Activated CD4-positive, alpha-beta T cell treated with anti-CD3 and anti-CD28 coated beads for 48 hours (primary cell): ENCODE measurements around the gene DDX52.
"Not testable (repeated sequence)": the region's sequence is repeated elsewhere in the genome, so short reads cannot be mapped to it uniquely, and the experiment has no call there.

Experiments
- DNase-seq: peaks from one replicate; pipeline ENCODE4 v3.0.0-alpha.2; 2020

The DDX52 gene, protein sequence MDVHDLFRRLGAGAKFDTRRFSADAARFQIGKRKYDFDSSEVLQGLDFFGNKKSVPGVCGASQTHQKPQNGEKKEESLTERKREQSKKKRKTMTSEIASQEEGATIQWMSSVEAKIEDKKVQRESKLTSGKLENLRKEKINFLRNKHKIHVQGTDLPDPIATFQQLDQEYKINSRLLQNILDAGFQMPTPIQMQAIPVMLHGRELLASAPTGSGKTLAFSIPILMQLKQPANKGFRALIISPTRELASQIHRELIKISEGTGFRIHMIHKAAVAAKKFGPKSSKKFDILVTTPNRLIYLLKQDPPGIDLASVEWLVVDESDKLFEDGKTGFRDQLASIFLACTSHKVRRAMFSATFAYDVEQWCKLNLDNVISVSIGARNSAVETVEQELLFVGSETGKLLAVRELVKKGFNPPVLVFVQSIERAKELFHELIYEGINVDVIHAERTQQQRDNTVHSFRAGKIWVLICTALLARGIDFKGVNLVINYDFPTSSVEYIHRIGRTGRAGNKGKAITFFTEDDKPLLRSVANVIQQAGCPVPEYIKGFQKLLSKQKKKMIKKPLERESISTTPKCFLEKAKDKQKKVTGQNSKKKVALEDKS

DNA sequence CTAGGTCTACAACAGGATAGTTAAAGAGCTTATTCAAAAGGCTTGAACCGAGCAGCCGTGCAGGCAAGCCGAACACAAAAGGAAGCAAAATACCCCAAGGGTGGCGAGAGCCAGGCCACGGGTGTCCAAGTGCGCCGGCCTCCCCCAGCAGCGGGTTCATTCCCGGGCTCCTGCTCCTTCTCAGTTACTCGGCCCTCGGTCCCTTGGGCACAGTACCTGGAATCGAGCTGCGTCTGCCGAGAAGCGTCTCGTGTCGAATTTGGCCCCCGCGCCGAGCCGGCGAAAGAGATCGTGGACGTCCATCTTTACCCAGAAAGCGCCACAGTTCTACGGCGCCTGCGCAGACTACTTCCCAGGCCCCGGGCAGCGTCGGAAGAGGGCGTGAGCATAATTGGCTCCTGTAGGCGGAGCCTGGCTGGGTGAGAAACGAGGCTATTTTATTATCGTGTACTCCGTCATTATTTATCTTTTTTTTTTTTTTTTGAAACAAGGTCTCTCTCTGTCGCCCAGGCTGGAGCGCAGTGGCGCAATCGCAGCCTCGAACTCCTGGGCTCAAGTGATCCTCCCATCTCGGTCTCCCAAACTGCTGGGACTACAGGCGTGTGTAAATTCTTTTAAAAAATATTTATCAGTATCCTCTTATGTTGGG is at the start of gene DDX52:
Gene DDX52, minus strand, starts transcription at position 329 of the 649 bp plus-strand sequence. Its CDS starts 26 bp downstream, at position 303.
- peak; percentile 91 for DNase-seq

DNA sequence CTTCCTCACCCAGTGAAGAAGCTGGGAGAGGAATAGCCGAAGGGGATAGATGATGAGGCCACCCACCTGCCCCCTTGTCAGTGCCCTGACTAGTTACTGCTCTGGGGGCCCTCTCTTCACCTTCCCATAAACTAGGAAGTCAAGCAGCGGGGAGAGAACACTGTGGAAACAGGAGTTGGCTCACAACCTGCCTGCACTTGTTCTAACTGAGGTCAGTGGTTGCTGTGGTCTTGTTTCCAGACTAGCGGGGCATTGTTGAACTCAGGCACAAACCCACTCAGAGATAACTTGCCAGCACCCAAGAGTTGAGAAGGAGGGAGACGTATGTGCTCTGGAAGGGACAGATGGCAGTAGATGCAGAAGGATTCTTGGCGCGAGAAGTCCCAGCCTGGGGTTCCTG is 48.6 kb upstream of the DDX52 start:
- DNase-seq = no peak

DNA sequence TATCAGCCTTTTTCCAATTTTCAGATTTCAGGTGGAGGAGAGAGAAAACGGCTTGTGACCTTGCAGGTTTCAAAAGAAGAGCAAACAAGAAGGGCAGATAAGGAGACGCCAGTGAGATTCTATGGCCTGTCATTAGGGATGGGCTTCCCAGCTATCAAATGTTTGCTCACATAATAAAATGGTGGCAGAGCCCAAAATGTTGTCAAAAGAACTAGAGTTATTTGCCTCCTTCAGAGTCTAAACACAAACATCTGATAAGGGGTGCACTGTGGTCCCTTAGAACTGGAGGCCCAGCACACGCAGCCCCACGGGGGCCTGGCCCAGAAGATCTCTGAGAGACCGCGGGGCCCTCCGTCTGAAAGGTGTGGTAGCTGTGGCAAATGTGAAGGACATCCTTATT is 46.1 kb upstream of the DDX52 start:
- no peak for DNase-seq

DNA sequence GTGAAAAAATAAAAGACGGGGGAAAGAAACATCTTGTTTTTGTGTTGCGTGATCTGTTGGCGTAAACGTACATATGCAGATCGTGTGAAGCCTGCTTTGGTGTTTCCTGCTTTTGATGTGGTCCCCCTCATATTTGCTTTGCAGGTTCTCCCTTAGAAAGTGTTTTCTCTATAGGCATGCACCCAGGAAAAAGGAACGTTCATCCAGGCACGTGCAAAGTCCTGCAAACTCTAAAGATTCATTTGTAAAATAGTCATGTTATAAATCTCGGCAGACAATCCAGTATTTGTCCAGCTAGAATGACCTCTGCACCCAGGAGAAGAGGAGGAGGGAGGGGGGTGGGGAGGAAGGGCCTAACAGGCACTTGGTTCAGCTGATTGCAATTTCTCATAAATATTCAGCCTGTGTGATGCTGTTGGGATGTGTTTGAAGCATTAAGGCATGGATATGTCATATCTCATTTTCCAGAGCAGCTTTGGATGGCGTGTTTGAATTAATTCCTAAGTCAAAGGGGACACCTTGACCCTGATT is 40.3 kb upstream of the DDX52 start:
- DNase-seq = no peak

DNA sequence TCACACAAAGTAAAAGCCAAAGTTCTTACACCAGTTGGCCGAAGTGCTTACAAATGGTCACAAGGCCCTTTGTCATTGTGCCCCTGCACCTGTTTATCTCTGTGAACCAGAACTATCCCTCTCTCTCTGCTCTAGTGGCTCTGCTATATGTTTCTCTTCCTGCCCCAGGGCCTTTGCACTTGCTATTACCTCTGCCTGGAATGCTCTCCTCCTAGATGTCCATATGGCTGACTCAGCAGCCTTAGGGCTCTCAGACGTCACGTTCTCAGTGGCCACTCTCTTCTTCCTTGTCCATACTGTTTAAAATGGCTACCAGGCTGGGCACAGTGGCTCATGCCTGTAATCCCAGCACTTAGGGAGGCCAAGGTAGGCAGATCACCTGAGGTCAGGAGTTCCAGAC is 38.8 kb upstream of the DDX52 start:
- DNase-seq = no peak

DNA sequence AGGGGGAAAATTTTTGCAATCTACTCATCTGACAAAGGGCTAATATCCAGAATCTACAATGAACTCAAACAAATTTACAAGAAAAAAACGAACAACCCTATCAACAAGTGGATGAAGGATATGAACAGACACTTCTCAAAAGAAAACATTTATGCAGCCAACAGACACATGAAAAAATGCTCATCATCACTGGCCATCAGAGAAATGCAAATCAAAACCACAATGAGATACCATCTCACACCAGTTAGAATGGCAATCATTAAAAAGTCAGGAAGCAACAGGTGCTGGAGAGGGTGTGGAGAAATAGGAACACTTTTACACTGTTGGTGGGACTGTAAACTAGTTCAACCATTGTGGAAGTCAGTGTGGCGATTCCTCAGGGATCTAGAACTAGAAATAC is 36.7 kb upstream of the DDX52 start:
- DNase-seq = not testable (repeated sequence)

DNA sequence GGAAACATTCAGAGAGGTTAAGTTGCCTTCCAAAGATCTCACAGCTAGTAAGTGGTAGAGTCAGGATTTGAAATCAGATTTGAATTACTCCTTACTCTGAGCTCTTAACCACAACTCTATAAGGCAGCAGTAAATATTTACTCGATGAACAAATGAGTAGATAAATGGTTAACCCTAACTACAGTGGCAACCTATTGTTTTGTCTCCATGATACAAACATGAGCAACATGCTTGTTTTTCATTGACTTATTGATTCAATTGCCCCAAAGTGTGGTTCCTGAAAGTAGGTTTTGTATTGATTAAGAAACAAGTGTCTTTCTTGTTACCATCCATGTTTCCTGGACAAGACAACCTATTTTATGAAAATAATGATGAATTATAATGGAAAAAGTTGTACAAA is 34.8 kb upstream of the DDX52 start:
- DNase-seq = no peak

DNA sequence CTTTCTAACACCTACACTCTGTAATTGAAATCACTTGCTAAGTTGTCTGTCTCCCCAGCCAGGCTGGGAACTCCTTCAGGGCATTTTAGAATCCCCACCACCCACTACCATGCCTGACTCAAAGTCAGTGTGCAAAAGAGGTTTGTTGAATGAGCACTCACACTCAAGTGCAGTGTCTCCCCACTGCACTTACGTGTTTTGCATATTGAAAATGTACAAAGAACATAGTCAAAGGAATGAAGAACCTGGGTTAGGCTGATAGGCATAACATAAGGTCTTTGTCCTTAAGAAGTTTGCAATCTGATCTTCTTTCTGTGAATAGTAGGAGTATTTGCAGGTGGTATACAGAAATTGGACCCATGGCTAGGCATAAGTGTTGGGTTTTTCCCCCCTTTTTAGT is 33.8 kb upstream of the DDX52 start:
- no peak for DNase-seq

DNA sequence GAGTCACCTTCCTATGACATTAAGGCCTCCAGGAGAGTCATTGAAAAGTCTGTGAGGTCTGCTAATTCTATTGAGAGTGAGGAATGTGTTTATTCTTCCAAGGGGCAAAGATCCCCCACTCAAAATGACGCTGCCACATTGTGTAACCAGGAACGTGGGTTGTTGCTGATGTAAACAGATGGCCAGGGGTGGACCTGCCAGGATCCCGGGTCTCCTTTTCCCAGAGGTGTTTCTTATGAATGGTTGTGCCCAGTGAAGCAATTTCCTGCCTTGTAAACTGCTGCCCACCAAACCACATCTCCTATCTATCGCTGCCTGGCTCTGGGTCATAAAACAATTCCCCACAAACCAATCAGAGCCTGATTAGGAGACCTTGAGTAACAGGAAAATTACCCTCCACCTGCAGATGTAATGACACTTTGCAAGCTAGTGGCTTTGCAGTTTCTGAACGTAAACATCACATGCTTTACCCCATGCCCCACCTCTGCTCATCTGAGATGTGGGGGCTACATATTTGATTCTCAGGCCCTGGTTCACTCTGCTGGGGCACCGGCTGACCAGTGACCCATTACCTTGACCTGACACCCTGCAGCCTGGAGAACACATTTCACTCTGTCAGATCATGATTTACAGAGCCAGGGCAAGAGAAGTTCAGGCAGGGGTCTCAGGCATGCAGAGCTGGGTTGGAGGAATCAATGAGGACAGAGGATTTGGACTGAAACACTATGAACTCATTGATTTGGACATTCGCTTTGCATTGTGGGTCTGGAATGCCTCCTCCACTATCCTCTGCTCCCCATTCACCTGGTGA is 33.1 kb upstream of the DDX52 start:
- DNase-seq = no peak

DNA sequence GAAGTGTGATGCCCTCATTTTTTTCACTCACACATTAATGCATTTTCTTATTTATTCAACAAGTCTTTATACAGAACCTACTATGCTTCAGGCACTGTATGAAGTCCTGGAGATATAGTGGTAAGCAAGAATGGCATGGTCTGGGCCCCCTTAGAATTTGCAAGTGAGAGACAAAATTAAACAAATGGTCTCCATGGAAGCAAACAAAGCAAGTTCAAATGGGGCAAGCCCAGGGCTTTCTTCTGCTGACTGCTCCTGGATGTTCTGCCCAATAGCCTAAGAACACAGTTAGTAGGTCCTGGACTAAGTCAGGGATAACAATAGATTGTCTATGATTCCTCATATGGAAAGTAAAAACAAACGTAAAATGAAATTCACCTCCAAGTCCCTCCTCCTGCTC is 31.3 kb upstream of the DDX52 start:
- no peak for DNase-seq

DNA sequence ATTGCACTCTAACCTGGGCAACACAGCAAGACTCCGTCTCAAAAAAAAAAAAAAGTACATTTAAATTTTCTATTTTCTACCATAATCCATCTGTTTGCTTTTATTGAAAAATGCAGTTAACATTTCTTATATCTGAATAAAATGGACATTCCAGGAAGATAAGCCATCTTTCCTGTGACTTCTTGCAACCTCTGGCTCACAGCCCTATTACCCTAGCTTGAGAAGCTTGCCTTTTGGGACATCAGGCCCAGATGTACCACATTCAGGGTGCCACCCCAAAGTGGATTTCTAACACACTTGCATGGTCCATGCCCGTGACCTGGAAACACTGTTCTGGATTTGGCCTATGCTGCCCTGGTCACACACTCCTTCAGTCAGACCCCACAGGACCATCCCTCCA is 30.1 kb upstream of the DDX52 start:
- no peak for DNase-seq

DNA sequence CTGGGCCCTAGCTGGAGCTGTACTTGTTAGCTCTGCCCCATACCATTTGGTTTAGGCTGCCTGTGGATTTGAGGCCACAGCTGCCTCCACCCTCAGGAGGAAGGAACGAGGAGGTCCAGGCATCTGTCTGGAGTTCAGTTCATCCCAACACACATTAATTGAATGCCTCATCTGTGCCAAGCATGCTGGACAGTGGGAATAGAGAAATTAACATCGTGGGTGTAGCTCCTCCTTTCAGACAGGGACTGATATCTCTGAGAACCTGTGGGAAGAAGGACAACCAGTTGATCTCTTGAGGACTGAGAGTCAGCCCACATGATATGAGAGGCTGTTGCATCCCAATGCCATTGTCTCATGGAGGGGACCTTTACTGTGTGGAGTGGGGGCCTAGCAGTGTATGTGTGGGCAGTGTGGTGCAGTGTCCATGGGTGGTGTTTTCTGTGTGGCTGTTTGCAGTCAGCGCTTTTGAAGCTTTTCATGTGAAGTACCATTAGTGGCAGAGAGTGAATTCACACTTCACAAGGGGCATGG is 29.4 kb upstream of the DDX52 start:
- DNase-seq = no peak

DNA sequence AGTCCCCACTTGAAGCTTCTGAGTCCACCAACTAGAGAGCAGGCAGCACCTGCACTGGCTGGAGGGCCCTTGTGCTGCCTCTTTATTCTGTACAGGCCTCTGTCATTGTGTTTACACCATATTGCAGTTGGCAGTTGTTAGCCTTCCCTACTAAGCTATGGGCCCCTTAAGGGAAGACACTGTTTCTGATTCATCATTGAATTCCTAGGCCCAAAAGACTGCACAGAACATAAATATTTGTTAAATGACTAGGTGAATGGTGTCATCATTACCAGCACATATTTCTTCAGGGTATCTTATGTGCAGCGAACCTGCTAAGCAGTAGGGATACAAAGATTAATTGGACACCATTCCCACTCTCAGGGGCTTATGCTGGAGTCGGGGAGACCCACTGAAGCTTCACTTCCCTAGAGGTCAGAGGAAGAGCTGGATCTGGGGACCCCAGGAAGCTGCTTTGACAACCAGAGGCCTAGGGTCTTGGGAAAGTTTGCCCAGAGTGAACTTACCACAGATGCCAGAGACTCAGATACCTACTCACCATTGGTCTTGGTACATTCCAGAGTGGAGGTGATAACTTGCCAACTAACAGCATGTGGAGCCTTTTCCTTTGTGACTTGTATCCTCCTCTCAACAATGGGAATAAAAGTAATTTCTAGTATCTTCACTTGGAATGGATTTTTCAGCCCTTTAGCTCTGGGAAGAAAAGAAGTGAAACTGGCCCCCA is 28.7 kb upstream of the DDX52 start:
- no peak for DNase-seq

DNA sequence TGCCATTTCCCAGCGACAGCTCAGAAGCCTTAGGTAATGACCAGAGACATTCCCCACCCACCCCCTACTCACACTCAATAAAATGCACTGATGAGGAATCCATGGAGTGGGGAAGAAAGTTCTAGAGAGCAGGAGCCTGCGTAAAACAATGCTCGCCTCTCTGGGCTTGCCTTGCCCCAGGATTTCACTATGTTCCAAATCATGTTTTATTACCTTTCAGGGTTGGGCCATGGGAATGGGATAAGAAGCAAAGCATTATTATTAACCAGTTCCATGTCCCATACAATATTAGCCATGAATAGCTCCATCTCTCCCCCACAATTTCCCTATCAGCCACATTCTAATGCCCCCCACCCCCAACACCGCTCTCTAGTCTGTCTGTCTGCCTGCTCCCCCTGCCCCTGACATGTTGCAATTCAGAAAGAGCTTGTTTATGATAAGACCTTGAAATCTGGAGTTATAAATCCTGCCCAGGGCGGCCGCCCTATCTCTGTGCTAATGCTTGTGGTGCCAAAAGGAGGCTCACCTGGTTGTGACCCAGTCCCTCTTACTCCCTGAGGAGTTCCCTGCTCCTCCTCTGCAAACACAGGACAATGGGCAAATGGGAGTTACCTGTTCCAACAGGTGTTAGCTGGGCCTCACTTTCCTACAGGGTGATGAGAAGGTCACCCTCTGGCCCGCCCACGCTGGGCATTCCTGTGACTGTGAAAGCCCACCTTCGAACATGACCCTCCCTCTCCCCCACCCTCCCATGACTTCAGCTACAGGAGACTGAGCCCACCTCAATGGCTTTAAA is 28.0 kb upstream of the DDX52 start:
- no peak for DNase-seq

DNA sequence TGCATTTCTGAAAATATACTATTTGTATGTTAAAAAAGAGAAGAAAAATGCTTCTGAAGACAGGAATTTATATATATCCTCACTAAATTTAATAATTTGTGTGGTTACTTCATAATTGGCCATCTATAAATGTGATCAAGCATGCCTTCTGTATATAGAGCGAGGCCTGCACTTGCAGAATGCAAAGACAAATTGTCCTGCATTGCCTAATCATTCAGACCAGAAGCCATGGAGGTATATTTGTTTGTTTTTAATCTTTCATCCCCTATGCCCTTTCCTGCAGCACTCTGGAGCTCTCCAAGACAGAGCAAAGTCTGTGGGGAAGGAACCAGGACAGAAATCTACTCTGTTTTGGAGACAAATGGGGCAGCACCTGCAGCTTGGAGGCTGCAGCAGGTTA is 23.8 kb upstream of the DDX52 start:
- DNase-seq = no peak

DNA sequence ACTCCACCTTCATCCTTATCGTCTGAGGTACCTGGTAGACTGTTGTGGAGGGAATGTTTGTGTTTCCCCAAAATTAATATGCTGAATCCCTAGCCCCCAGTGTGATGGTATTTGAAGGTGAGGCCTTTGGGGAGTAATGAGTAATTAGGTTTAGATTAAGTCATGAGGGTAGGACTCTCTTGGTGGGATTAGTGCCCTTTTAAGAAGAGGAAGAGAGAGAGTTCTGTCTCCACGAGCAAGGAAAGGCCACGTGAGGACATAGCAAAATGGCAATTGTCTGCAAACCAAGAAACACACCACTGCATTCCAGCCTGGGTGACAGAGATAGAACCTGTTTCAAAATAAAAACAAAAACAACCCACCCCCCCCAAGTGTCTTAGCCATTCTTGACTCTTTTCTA is 21.0 kb upstream of the DDX52 start:
- no peak for DNase-seq

DNA sequence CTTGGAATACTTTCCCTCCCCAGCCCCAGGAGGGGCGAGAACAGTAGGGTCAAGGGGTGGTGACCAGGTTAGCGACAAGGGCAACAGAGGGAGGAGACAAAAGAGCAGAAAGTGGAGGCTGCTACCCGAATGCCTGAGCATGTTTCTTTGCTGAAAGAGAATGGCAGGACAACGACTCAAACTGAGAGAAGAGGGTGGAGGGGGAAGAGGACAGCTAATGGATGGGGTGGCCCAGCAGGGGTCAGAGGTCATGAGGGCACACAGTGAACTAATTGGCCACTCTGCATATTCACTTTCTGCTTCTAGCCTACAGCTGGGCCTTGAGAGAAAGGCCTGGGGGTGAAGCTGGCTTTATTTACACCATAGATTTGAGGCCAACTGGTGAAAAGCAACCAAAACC is 19.1 kb upstream of the DDX52 start:
- no peak for DNase-seq

DNA sequence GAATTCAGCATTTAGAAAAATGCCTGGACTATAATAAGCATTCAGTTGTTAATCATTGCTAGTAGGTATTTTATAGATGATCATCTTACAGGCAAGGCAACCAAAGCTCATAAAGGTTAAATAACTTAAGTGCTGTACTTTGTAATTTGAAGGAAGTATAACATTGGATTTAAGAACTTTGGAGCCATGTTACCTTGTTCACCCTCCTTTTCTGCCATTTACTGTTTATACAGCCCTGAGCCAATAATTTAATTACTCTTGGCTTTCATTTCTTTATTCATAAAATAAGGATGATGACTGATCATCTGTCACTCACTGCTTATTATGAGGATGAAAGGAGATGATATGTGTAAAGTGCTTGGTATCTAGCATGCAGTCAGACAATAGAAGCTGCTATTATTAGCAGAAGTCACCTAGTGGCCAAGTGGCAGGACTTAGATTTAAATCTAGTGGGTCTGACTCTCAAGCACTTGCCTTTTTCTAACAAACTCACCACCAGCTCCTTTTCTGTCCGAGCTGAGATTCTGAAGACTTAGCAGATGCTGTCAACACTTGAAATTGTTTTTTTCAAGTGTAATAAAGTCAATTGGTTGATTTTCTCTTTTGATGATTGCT is 18.3 kb upstream of the DDX52 start:
- DNase-seq = no peak

DNA sequence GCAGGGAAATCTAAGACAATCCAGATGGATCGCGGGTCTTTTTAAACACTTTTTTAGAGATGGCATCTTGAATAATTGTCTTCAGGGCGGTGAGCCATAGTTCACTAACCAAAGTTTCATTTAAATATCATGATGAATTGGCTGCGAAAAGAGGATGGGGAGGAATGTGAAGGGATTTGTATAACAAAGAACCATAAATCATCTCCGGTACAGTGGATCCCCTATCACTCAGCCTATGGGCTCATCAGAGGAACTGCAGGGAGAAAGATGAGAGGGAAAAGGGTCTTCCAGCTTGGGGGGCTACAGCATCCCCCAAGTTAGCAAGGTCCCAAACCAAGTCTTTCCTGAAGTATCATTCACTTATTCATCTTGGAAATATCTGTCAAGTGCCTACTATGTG is 16.7 kb upstream of the DDX52 start:
- no peak for DNase-seq

DNA sequence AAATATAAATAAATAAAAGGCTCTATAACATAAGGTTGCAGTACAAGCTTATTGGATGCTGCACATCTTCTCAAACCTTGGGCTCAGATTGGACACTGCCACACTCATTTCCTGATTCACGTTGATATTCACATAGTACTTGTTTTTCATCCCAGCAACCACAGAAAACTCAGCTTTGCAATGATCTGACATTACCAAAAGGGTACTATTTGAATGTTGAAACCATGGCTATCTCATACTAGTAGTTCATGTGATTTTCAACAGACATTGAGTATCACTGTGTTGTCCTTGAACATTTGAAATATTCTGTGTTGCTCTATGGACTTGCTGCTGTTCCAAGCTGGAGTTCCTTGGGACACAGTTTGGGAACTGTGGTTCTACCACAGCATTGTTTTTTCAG is 14.0 kb upstream of the DDX52 start:
- no peak for DNase-seq

DNA sequence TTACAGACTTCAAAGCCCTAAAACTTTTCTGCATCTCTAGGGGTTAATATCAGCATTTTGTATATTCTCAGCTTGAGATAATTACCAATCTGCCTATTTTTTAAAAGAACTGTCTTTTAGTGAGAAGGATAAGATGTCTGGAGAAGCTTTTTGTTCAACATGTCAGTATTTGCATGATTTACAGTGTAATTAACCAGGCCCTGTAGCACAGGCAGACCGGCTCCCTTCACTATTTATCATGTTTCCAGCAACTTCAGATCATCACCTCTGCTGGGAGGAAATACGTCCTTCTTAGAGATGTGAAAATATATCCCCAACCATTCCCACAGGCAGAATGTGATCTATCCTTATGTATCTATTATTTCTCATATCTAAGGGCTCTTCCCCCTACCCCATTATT is 8.6 kb upstream of the DDX52 start:
- DNase-seq = no peak
